HFFc6 (cell line): ENCODE results near the gene BAZ2B. TPM values are rescaled to one million over a fixed set of nuclear protein-coding genes. Genes with fewer than 3 reads are reported as not detected.
"Not testable (repeated sequence)": the region's sequence is repeated elsewhere in the genome, so short reads cannot be mapped to it uniquely, and the experiment has no call there.

ENCODE experiments used
- DNase-seq: peaks from one replicate; pipeline ENCODE4 v3.0.0-alpha.2; 2018
- H3K27ac Mint-ChIP-seq: 2 replicates; pipeline ENCODE4 v1.8.0; 2020; ENCODE audit warnings: mild to moderate bottlenecking, mixed read lengths
- H3K27me3 Mint-ChIP-seq: 2 replicates; pipeline ENCODE4 v1.8.0; 2021; ENCODE audit warnings: mild to moderate bottlenecking, moderate library complexity, mixed read lengths; ENCODE audit not compliant: insufficient read depth
- H3K36me3 Mint-ChIP-seq: 2 replicates; pipeline ENCODE4 v1.8.0; 2021; ENCODE audit warnings: low read depth, mixed read lengths
- H3K4me1 Mint-ChIP-seq: 2 replicates; pipeline ENCODE4 v1.8.0; 2020; ENCODE audit warnings: low read depth, mixed read lengths
- H3K4me3 Mint-ChIP-seq: 2 replicates; pipeline ENCODE4 v1.8.0; 2020; ENCODE audit warnings: mild to moderate bottlenecking, moderate library complexity, mixed read lengths
- H3K9me3 Mint-ChIP-seq: 2 replicates; pipeline ENCODE4 v1.8.0; 2020; ENCODE audit warnings: mild to moderate bottlenecking, mixed read lengths
- CTCF ChIP-seq: fragments of 200-600 bp; sonication (generic); IDR thresholded peaks from 2 replicates; pipeline ENCODE4 v1.5.0; 2021; ENCODE audit warnings: antibody characterized with exemption, mild to moderate bottlenecking
- total RNA-seq, 6 experiments: library from RNA; stranded (reverse); fragmentation: NEBNext Ultra II Directional; extraction: Animal tissue kit (Norgen Biotek cat#: 25700); gene quantifications; 2 replicates in 1 of 6; 3 replicates in 5 of 6; pipeline ENCODE4 v1.2.3, GENCODE V29; 2021

The BAZ2B gene
- total RNA-seq, 6 experiments from 2014 or later: 18.6 to 23.7 (median 19.2) TPM

- Mint-ChIP-seq H3K27ac (no peak overlapping the region), H3K36me3 (peaks cover 10% of the 10 kb centered on the region; the same call in 1 of the 2 replicates), H3K9me3 (peaks cover 9% of the 10 kb centered on the region; the same call in 1 of the 2 replicates), H3K27me3 (no peaks in the 10 kb centered on the region), H3K4me3 (no peak overlapping the region), H3K4me1 (peaks cover 48% of the 10 kb centered on the region)
- TF ChIP-seq CTCF: no peak
- DNase-seq: no peak
Measured at GRCh38 chr2:159639071-159639470, 22.7 kb upstream of the BAZ2B start.

GRCh38 chr2:159637988-159638501 is 21.7 kb upstream of the BAZ2B start:
- TF ChIP-seq CTCF: no peak
- H3K4me3 Mint-ChIP-seq: peak overlapping the region; percentile 16
- peak; percentile 92 for DNase-seq
- H3K27ac Mint-ChIP-seq: peak overlapping the region; percentile 83
- H3K9me3 Mint-ChIP-seq: peaks cover 9% of the 10 kb centered on the region; the same call in 1 of the 2 replicates
- H3K36me3 Mint-ChIP-seq: peaks cover 10% of the 10 kb centered on the region; the same call in 1 of the 2 replicates
- H3K4me1 Mint-ChIP-seq: peaks cover 48% of the 10 kb centered on the region
- H3K27me3 Mint-ChIP-seq: no peaks in the 10 kb centered on the region

DNA sequence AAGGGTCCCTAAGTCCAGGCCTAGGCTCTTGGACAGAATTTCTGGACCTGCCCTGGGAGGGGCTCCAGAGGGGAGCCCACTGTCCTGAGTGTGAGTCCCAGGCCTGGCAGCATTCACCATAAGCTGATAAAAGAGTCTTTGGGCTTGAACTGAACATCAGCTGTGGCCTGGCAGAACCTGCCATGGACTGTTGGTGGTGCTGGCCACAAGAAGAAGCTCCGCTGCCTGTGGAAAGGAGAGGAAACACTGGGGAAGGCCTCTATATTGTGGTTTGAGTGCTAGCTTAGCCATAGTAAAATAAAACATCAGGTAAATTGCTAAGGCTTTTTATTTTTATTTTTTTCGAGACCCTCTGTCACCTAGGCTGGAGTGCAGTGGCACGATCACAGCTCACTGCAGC is 20.9 kb upstream of the BAZ2B start:
- peaks cover 9% of the 10 kb centered on the region; the same call in 1 of the 2 replicates for H3K9me3 Mint-ChIP-seq

GRCh38 chr2:159635006-159635789 is 18.9 kb upstream of the BAZ2B start:
- Mint-ChIP-seq H3K9me3 (peaks cover 9% of the 10 kb centered on the region; the same call in 1 of the 2 replicates), H3K27me3 (no peaks in the 10 kb centered on the region), H3K4me1 (peaks cover 42% of the 10 kb centered on the region), H3K36me3 (peaks cover 10% of the 10 kb centered on the region; the same call in 1 of the 2 replicates), H3K27ac (no peak overlapping the region), H3K4me3 (no peak overlapping the region)
- DNase-seq: no peak
- no peak for TF ChIP-seq CTCF

More for the DNA sequence above, 20.9 kb upstream of the BAZ2B start:
- Mint-ChIP-seq H3K4me3 (no peak overlapping the region), H3K27me3 (no peaks in the 10 kb centered on the region), H3K27ac (peak overlapping the region; percentile 83; the same call in 1 of the 2 replicates), H3K4me1 (peaks cover 48% of the 10 kb centered on the region), H3K36me3 (peaks cover 10% of the 10 kb centered on the region; the same call in 1 of the 2 replicates)
- no peak for DNase-seq
- no peak for TF ChIP-seq CTCF

- Mint-ChIP-seq H3K27me3 (no peaks in the 10 kb centered on the region), H3K4me3 (no peak overlapping the region), H3K36me3 (peaks cover under 1% of the 10 kb centered on the region), H3K9me3 (peaks cover 3% of the 10 kb centered on the region; the same call in 1 of the 2 replicates), H3K4me1 (peaks cover 27% of the 10 kb centered on the region), H3K27ac (no peak overlapping the region)
- no peak for DNase-seq
- no peak for TF ChIP-seq CTCF
Measured at GRCh38 chr2:159633219-159633618, 16.9 kb upstream of the BAZ2B start.

GRCh38 chr2:159625628-159626027 is 9.3 kb upstream of the BAZ2B start:
- H3K36me3 Mint-ChIP-seq, H3K27ac Mint-ChIP-seq, DNase-seq, H3K27me3 Mint-ChIP-seq, H3K4me1 Mint-ChIP-seq, H3K9me3 Mint-ChIP-seq, H3K4me3 Mint-ChIP-seq: not testable (repeated sequence)
